Activated CD8-positive, alpha-beta memory T cell treated with anti-CD3 and anti-CD28 coated beads for 1 hour (primary cell): ENCODE measurements around the gene TEX2.
A peak's percentile ranks its signal among the peaks of the same experiment; 100 is the strongest.

Experiments
- DNase-seq, 2 donors: peaks; one replicate each; pipeline ENCODE4 v3.0.0-alpha.2; 2020; ENCODE audit warnings: low read depth in 1 of 2; ENCODE audit errors: extremely low read depth in 1 of 2

TEX2 gene

GRCh38 chr17:64263000-64263766 lies at the start of gene TEX2:
TSS of gene TEX2 (minus strand) at chr17:64263260. CDS start at chr17:64214217, 49,043 bp downstream.
- peak; percentile 69 to 81 for DNase-seq

DNA sequence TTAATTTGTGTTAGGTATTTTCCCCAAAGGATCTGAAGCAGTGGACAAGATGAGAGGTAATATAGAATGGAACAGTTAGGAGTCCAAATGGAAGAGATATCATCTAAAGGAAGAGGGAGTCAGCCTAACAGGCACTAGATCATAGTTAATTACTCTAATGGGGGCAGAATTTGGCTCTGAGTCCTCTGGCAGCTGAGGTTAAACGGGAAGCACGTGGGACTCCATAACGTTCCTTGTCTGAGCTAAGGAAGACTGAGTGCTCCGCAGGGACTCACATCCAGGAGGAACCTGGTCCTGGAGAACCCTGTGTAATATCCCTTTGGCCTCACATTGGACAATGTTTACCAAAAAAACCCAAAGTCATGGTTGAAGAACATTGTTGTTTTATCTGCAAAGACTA lies 46.6 kb upstream of the TEX2 start:
- no peak for DNase-seq

DNA sequence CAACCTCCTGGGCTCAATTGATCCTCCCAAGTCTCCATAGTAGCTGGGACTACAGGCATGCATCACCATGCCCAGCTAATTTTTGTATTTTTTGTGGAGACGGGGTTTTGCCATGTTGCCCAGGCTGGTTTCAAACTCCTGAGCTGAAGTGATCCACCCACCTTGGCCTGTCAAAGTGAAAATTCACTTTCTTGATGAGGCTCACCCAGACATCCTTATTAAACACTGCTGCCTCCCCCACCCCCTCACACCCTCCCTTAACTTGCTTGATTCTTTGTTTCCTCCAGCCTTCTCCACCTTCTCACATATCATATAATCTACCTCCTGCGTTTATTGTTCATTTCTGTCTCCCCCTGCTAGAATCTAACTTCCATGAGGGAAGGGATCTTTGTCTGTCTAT lies 46.0 kb upstream of the TEX2 start:
- DNase-seq: no peak

DNA sequence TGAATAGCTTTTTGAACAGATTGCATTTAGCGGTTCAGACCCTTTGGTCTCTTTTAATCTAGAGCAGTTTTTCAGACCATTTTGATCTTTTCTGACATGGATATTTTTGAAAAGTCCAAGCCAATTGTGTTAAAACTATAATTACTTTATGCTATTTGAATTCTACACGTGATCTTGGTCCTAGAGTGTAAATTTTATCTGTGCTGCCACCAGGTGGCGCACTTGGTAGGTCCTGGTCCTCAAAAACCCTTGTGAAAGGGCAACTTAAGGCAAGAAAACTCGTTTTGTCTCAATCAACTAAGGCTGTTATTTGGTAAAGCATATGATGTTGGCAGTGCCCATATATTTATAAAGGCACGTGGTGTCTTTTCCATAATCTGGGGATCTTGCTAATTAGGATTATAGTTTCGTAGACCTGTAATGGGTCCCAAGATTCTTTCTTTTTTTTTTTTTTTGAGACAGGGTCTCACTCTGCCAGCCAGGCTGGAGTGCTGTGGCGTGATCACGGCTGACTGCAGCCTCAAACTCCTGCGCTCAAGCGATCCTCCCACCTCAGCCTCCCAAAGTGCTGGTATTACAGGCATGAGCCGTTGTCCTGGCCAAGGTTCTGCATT lies 43.9 kb upstream of the TEX2 start:
- peak; percentile 19 to 58 for DNase-seq

DNA sequence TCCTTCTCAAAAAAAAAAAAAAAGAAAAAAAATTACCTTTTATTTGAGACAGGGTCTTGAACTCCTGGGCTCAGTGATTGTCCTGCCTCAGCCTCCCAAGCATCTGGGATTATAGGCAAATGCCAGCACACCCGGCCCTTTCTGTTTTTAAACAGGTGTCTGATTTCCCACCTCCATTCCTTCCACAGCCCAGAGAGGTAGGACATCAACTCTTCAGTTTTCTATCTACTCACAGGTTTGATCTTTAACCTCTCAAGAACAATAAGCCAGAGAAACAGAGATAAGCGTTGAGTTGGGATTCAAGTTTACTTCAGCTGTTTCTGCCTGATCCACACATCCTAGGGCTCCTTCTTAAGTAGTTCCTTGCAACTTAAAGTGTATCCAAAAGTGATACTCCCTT lies 41.5 kb upstream of the TEX2 start:
- no peak for DNase-seq

DNA sequence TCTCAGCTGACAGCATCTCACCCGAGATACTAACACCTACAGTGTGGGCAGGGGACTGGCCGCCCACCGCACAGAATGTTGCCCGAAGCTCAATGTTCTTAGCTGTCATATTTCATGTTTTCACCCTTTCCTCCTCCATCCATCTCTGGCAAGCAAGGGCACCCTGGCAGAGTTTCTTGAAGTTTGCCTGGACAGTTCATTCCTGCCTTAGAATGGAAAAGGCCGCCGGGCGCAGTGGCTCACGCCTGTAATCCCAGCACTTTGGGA lies 37.6 kb upstream of the TEX2 start:
- DNase-seq: no peak

GRCh38 chr17:64297467-64298088 lies 34.5 kb upstream of the TEX2 start:
- no peak for DNase-seq

DNA sequence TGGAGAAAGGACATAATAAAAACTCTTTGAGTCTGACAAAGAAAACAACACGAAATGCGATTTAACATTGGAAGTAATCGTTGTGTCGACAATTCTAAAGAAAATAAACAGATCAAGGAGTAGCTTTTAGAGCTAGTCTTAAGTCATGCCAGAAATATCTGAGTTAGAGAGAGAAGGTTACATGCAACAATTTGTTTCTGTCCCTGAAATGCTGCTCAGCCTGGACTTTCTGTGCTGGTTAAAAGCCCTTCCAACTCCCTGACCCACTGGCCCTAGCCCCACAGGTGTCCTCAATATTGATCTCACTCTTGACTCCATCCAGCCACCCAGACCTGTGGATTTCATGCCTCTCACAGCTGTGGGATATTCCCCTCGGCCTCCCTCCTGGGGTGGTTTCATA lies 33.2 kb upstream of the TEX2 start:
- no peak for DNase-seq

DNA sequence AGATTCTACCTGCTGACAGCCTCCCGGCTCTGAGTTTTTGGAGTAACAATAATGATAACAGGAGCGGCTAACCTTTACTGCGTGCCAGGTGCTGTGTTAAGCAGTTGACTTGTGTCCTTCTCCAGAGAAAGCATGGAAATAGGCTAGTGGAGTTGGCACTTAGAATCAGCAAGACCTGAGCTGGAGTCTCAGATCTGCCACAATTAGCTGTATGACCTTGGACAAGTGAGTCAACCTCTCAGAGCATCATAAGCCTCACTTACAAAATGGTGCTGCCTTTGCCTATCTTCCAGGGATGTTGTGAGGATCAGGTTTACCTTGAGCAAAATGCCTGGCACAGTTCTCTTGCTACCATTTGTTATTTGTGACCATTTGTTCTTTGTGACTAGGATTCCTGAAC lies 32.1 kb upstream of the TEX2 start:
- no peak for DNase-seq

DNA sequence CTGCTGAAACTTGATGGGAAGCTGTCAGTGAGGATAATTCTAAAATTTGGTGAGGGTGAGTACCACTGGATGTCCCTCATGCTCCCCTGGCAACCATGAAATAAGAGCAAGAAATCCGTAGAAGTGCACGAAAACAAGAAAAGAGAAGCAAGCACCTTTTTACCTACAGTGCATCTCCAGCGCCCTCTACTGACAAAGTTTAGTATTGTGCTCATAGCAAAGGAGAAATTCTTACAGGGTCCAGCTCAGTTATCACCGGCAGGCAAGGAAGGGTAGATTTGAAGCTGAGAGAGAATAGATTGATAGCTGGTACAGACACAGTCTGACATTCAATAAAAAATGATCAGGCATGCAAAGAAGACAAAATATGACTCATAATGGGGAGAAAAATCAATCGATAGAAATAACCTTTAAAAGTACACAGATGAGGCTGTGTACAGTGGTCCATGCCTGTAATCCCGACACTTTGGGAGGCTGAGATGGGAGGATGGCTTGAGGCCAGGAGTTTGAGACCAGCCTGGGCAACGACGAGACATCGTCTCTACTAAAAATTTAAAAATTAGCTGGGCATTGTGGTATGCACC lies 28.3 kb upstream of the TEX2 start:
- no peak for DNase-seq

DNA sequence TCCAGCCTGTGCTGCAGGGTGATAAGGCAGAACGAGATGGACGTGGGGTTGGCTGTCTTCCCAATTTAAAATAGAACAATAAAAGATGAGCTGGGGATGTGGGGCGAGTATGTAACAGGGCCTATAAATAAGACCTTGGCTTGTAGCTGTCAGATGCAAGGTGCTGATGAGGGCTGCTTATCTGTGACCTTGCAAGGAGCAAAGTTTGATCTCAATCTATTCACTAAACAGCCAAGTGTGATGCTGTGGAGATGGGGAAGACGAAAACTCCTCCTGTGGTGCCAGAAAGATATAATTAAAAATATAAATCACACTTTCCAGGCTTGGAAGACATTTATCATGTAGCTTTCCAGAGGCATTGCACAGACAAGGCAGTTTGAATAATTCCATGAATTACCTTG lies 26.7 kb upstream of the TEX2 start:
- no peak for DNase-seq

DNA sequence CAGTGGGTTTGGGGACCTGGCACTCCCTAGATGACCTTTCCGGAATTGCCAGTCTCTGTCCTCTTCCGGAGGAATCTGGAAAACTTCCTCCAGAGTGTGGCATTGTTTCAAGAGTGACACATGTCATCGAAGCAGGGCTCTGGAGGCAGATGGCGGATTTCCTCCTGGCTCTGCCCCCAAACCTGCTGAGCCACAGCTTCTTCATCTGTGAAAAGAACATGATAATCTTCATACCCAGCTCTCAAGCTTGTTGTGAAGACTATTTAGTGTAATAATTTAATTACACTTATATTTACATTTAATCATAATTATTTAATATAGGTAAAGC lies 19.7 kb upstream of the TEX2 start:
- no peak for DNase-seq

DNA sequence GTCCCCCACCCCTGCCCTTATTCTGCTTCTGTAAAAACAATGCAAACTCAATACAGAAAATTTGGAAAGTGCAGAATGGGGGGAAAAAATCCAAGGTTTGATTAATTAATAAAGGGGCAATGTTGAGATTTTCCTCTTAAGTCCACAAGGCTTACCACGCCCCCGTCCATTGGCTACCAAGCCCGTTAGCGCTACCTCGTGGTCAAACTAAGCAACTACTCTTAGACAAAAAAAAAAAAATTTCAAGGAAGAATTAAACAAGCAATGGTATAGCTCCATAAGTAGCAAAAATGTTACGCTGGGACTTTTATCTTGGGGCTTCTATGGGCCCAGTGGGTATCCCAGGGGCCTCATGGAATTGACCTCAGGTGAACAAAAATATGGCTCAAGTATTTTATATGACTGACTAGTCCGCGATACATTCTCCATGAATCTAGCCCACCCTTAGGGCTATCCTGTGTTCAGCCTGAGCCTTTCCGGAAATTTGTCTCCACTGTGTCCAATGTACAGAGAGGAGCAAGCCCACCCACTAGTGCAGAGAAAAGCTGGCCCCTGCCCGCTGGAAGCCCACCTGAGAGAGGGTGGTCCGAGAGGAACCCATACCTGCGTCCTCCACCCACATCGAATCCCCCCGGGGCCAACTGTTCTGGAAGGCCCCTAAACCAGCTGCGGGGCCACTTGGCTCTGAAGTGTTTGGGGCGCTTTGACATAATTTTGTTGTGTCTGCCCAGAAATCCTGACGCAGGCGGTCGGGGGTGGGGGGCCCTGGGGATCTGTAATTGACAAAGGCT lies 19.1 kb upstream of the TEX2 start:
- peak in 1 of 2 donors; percentile 9 for DNase-seq

GRCh38 chr17:64278614-64279013 lies 15.6 kb upstream of the TEX2 start:
- DNase-seq: no peak

GRCh38 chr17:64277831-64278562 lies 14.9 kb upstream of the TEX2 start:
- no peak for DNase-seq

DNA sequence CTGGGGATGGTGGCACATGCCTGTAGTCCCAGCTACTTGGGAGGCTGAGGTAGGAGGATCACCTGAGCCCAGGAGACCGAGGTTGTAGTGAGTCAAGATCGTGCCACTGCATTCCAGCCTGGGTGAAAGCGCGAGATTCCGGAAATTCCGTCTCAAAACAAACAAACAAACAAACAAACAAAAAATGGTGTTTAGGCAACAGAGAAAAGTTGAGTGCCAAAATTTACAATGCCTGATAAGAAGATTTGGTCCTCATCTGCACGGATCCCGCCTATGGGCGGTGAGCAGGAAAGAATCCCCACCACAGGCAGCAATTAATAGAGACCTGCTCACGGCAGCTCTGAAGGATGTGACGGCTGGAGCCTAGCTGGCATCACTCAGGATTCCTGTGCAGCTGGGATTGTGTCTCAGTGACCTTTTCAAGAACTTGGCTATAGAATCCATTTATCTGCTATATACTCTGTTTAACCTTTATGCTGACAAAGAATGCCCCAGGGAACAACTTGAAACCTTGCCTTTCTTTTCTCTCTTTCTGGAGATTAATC lies 14.0 kb upstream of the TEX2 start:
- DNase-seq: no peak

- no peak for DNase-seq
Observed at GRCh38 chr17:64275016-64275415, 12.0 kb upstream of the TEX2 start.

DNA sequence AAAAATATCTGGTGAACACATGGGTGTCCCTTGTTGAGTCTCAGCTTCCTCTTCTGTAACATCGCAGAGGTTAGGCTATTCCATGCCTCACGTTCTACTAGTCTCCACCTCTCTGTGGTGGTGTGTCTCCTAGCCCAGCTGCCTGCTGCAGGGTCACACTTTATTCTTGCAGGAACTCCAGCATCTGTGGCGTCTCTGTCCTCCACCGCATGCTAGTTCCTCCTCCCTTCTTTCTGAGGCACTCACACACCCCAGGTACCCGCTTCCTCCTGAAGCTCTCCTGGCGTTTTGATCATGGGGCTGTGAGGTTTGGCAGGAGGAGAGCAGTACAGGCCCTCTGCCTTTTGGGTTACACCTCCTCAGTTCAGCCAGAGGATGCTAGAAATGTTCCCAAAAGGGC lies 9.9 kb upstream of the TEX2 start:
- no peak for DNase-seq

- DNase-seq: no peak
Observed at GRCh38 chr17:64270885-64271284, 7.8 kb upstream of the TEX2 start.
